Osteoblast (primary cell): ENCODE results near the gene CEP112. TPM values are rescaled to one million over a fixed set of nuclear protein-coding genes. Genes with fewer than 3 reads are reported as not detected.

ENCODE experiments used
- DNase-seq: peaks from one replicate; pipeline ENCODE4 v3.0.0; 2011; ENCODE audit warnings: low spot score, mixed read lengths; ENCODE audit not compliant: insufficient read length; ENCODE audit errors: missing footprints
- H2AFZ ChIP-seq: 2 replicates; pipeline ENCODE4 v1.6.0; 2011; ENCODE audit warnings: mild to moderate bottlenecking, low read length
- H3K27ac ChIP-seq: 2 replicates; pipeline ENCODE4 v1.5.1; 2011; ENCODE audit warnings: mild to moderate bottlenecking, low read depth, low read length, moderate library complexity
- H3K27me3 ChIP-seq: 2 replicates; pipeline ENCODE4 v1.6.0; 2012; ENCODE audit warnings: mild to moderate bottlenecking, control low read depth, inconsistent platforms, low read length, moderate library complexity; ENCODE audit not compliant: insufficient read depth
- H3K36me3 ChIP-seq: 2 replicates; pipeline ENCODE4 v1.5.1; 2011; ENCODE audit warnings: mild to moderate bottlenecking, low read length, control low read depth, moderate library complexity; ENCODE audit not compliant: insufficient read depth
- H3K4me1 ChIP-seq: 2 replicates; pipeline ENCODE4 v1.5.1; 2011; ENCODE audit warnings: mild to moderate bottlenecking, low read length, control low read depth, moderate library complexity; ENCODE audit not compliant: insufficient read depth
- H3K4me2 ChIP-seq: 2 replicates; pipeline ENCODE4 v1.6.0; 2011; ENCODE audit warnings: mild to moderate bottlenecking, low read length; ENCODE audit not compliant: insufficient read depth
- H3K4me3 ChIP-seq: fragments of 200-600 bp; sonication (generic); 3 replicates; pipeline ENCODE4 v1.5.1; 2012; ENCODE audit warnings: mild to moderate bottlenecking, low read length, inconsistent platforms; ENCODE audit not compliant: insufficient read depth
- H3K79me2 ChIP-seq: 2 replicates; pipeline ENCODE4 v1.6.0; 2012; ENCODE audit warnings: mild to moderate bottlenecking, low read length, control low read depth, inconsistent platforms; ENCODE audit not compliant: insufficient read depth
- H3K9me3 ChIP-seq: 2 replicates; pipeline ENCODE4 v1.5.1; 2011; ENCODE audit warnings: low read depth, low read length, control low read depth
- H4K20me1 ChIP-seq: 2 replicates; pipeline ENCODE4 v1.6.0; 2012; ENCODE audit warnings: mild to moderate bottlenecking, low read length, control low read depth; ENCODE audit not compliant: insufficient read depth
- CTCF ChIP-seq: IDR thresholded peaks from 2 replicates; pipeline ENCODE4 v1.5.1; 2011; ENCODE audit warnings: mild to moderate bottlenecking, low read depth, low read length, moderate library complexity; ENCODE audit errors: extremely low read depth
- total RNA-seq: library from RNA; depleted of rRNA; stranded (reverse); fragments of >200 nt; gene quantifications from 2 replicates; pipeline ENCODE4 v1.2.3, GENCODE V29; 2012

CEP112 gene
- total RNA-seq, 1 donor = 8.3 TPM

GRCh38 chr17:65819810-65820209 is 372.1 kb downstream of the CEP112 start:
- no peaks in the 10 kb centered on the region for H3K4me1 ChIP-seq
- no peak for TF ChIP-seq CTCF
- no peaks in the 10 kb centered on the region for H3K9me3 ChIP-seq
- no peaks in the 10 kb centered on the region for H3K79me2 ChIP-seq
- H3K4me2 ChIP-seq = no peak overlapping the region
- H2AFZ ChIP-seq = no peak overlapping the region
- no peak overlapping the region for H3K4me3 ChIP-seq
- H3K27ac ChIP-seq = no peak overlapping the region
- H4K20me1 ChIP-seq = no peaks in the 10 kb centered on the region
- no peaks in the 10 kb centered on the region for H3K36me3 ChIP-seq
- no peak for DNase-seq
- no peaks in the 10 kb centered on the region for H3K27me3 ChIP-seq

DNA sequence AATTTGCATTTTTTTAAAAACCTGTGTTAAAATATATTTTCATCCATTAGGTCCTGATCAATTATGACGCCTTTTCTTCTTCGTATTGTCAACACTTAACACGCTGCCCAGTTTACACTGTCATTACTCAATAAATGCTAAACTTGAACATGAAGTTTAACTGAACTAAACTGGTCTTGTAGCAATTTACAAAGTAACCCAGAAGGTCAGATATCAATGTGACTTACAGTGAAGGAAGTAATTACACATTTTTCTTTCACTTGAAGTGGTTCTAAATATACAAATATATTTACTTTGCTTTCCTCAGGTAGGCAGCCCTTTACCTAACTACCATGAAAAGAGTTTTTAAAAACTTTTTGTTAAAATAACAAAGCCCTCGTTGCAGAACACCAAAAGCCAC is 374.0 kb downstream of the CEP112 start:
- no peaks in the 10 kb centered on the region for H3K79me2 ChIP-seq
- no peak overlapping the region for H3K4me2 ChIP-seq
- no peak for DNase-seq
- H3K27ac ChIP-seq = no peak overlapping the region
- no peak for TF ChIP-seq CTCF
- no peak overlapping the region for H3K4me3 ChIP-seq
- no peak overlapping the region for H2AFZ ChIP-seq
- no peaks in the 10 kb centered on the region for H3K36me3 ChIP-seq
- H3K9me3 ChIP-seq = no peaks in the 10 kb centered on the region
- H4K20me1 ChIP-seq = no peaks in the 10 kb centered on the region
- no peaks in the 10 kb centered on the region for H3K27me3 ChIP-seq
- H3K4me1 ChIP-seq = no peaks in the 10 kb centered on the region

- H3K27me3 ChIP-seq = no peaks in the 10 kb centered on the region
- no peaks in the 10 kb centered on the region for H3K9me3 ChIP-seq
- H3K4me3 ChIP-seq = no peak overlapping the region
- H3K27ac ChIP-seq = no peak overlapping the region
- no peaks in the 10 kb centered on the region for H3K4me1 ChIP-seq
- H4K20me1 ChIP-seq = no peaks in the 10 kb centered on the region
- no peaks in the 10 kb centered on the region for H3K36me3 ChIP-seq
- no peak for TF ChIP-seq CTCF
- H3K79me2 ChIP-seq = no peaks in the 10 kb centered on the region
- H3K4me2 ChIP-seq = no peak overlapping the region
- no peak for DNase-seq
- no peak overlapping the region for H2AFZ ChIP-seq
Measured at GRCh38 chr17:65814418-65814817, 377.5 kb downstream of the CEP112 start.

DNA sequence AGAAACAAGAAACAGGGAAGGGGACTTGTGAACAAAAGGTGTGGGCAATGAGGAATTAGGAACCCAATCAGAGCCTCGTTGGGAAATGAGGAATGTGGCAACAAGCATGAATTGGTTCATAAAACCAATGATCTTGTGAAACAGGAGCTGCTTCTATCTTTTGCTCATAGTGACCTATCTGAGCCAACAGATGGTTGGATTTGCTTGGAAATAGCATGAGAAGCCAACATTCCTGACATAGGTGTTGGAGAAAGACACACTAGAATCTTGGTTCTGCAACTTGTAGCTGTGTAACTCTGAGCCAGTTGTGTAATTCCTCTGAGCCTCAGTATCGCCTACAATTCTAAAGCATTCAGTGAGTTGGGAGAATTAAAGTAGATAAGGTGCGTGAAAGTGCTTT is 378.6 kb downstream of the CEP112 start:
- Histone ChIP-seq H2AFZ (no peak overlapping the region), H3K9me3 (no peaks in the 10 kb centered on the region), H3K27me3 (no peaks in the 10 kb centered on the region), H3K4me3 (no peak overlapping the region), H3K4me2 (no peak overlapping the region), H3K79me2 (no peaks in the 10 kb centered on the region), H4K20me1 (no peaks in the 10 kb centered on the region), H3K4me1 (no peaks in the 10 kb centered on the region), H3K27ac (no peak overlapping the region), H3K36me3 (no peaks in the 10 kb centered on the region)
- no peak for TF ChIP-seq CTCF
- DNase-seq = no peak
